Neutrophil (primary cell): ENCODE data around the gene KREMEN2.

Source experiments
- H3K27ac ChIP-seq: fragments of 200-600 bp; sonication (generic); 2 replicates; pipeline ENCODE4 v1.5.1; 2016; ENCODE audit warnings: mild to moderate bottlenecking, moderate library complexity
- H3K27me3 ChIP-seq: fragments of 200-600 bp; sonication (generic); 2 replicates; pipeline ENCODE4 v1.6.0; 2016; ENCODE audit warnings: mild to moderate bottlenecking
- H3K36me3 ChIP-seq: fragments of 200-600 bp; sonication (generic); 2 replicates; pipeline ENCODE4 v1.5.1; 2017
- H3K4me1 ChIP-seq, 2 experiments: fragments of 200-600 bp in 1 of 2; sonication (generic) in 1 of 2; 1 replicate in 1 of 2; 2 replicates in 1 of 2; pipeline versions ENCODE4 v1.5.1 to v1.6.1; 2013 to 2016; ENCODE audit warnings: low read depth in 1 of 2, low read length in 1 of 2, mild to moderate bottlenecking in 1 of 2, moderate library complexity in 1 of 2; ENCODE audit not compliant: control insufficient read depth in 1 of 2, insufficient read depth in 1 of 2
- H3K4me3 ChIP-seq, 2 experiments: fragments of 200-600 bp in 1 of 2; sonication (generic) in 1 of 2; 1 replicate in 1 of 2; 2 replicates in 1 of 2; pipeline ENCODE4 v1.5.1; 2013 to 2016; ENCODE audit warnings: low read depth in 1 of 2, low read length in 1 of 2, mild to moderate bottlenecking in 1 of 2, moderate library complexity in 1 of 2
- H3K9me3 ChIP-seq: fragments of 200-600 bp; sonication (generic); 2 replicates; pipeline ENCODE4 v1.5.1; 2016
- CTCF ChIP-seq: fragments of 200-600 bp; sonication (generic); IDR thresholded peaks from 2 replicates; pipeline ENCODE4 v1.5.1; 2016; ENCODE audit warnings: antibody characterized with exemption

The KREMEN2 gene

DNA sequence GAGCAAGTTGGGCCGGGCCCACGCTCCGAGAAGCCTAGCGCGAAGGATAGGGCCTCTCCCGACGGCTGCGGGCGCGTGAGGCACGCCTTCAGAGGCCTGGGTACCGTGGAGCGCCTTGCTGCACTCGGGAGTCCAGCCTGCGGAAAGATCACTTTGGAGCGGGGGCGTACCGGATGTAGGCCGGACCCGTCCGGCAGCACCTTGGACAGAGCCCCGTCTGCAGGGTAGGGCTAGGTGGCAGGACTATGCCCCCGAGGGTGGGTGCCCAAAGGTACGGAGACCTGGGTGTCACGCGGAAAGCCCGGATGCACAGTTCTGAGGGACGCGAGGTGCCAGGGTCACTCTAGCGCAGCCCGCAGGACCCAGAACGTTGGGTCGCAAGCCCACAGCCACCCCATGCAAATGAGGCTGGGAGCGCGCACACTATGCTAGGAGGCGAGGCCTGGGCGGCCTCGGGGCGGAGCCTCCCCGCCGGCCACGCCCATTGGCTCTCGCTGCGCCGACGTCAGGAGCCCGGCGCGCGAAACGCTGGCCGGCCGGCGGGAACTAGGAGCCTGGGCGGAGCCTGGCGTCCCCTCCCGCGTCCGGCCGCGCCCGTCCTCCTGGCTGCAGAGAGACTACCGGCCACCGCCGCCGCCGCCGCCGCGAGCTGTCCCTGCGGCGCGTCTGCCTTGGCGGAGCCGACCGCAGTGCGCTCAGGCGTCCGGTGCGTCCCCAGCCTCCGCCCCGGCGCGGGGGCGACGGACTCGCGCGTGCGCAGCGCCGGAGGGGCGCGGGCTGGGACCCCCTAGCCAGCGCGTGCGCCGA lies 4.9 kb downstream of the KREMEN2 start, which contains the start of gene PAQR4:
Gene PAQR4 (plus strand): TSS at position 611 of the 807 bp plus-strand sequence. CDS start 327 bp downstream, outside the sequence.
- TF ChIP-seq CTCF, result peak; percentile 50
- Histone ChIP-seq H3K27me3 (peaks cover 50% of the 10 kb centered on the region), H3K27ac (peak within 1 kb of the TSS; percentile 47), H3K36me3 (peaks cover 5% of the 10 kb centered on the region), H3K4me1 (peaks cover 57 to 64% of the 10 kb centered on the region in 2 experiments), H3K9me3 (no peaks in the 10 kb centered on the region), H3K4me3 (peak within 1 kb of the TSS; percentile 74 to 82)

- TF ChIP-seq CTCF, result peak; percentile 24
- Histone ChIP-seq H3K4me1 (peaks cover 48 to 55% of the 10 kb centered on the region in 2 experiments), H3K27ac (peak overlapping the region; percentile 47), H3K9me3 (no peaks in the 10 kb centered on the region), H3K36me3 (peaks cover 8% of the 10 kb centered on the region), H3K4me3 (peak overlapping the region; percentile 74 to 82), H3K27me3 (peaks cover 41% of the 10 kb centered on the region)
Observed at GRCh38 chr16:2969545-2970521, 5.8 kb downstream of the KREMEN2 start.

- no peak for TF ChIP-seq CTCF
- Histone ChIP-seq H3K4me3 (peak overlapping the region in 1 of 2 experiments; percentile 82), H3K4me1 (peaks cover 42 to 48% of the 10 kb centered on the region in 2 experiments), H3K27me3 (peaks cover 34% of the 10 kb centered on the region), H3K9me3 (no peaks in the 10 kb centered on the region), H3K36me3 (peaks cover 16% of the 10 kb centered on the region), H3K27ac (no peak overlapping the region)
Observed at GRCh38 chr16:2970563-2970962, 6.5 kb downstream of the KREMEN2 start.

DNA sequence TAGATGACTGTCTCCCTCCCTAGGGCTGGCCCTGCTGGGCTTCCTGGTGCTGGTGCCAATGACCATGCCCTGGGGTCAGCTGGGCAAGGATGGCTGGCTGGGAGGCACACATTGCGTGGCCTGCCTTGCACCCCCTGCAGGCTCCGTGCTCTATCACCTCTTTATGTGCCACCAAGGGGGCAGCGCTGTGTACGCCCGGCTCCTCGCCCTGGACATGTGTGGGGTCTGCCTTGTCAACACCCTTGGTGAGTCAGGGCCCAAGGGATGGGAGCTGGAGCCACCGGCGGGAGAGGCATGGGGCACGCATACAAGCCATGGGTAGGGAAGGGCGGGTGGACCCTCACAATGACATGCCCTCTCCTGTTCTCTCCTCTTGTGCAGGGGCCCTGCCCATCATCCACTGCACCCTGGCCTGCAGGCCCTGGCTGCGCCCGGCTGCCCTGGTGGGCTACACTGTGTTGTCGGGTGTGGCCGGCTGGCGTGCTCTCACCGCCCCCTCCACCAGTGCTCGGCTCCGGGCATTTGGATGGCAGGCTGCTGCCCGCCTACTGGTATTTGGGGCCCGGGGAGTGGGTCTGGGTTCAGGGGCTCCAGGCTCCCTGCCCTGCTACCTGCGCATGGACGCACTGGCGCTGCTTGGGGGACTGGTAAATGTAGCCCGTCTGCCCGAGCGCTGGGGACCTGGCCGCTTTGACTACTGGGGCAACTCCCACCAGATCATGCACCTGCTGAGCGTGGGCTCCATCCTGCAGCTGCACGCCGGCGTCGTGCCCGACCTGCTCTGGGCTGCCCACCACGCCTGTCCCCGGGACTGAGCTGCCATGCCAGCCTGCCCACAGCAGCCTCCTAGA lies 7.3 kb downstream of the KREMEN2 start:
- H3K36me3 ChIP-seq, result peaks cover 18% of the 10 kb centered on the region
- no peaks in the 10 kb centered on the region for H3K9me3 ChIP-seq
- peaks cover 26% of the 10 kb centered on the region for H3K27me3 ChIP-seq
- TF ChIP-seq CTCF, result no peak
- H3K27ac ChIP-seq, result no peak overlapping the region
- no peak overlapping the region for H3K4me3 ChIP-seq
- peaks cover 35 to 40% of the 10 kb centered on the region in 2 experiments for H3K4me1 ChIP-seq
